ENCODE measurements around the gene NHS.

- TF ChIP-seq, protein P1, sequence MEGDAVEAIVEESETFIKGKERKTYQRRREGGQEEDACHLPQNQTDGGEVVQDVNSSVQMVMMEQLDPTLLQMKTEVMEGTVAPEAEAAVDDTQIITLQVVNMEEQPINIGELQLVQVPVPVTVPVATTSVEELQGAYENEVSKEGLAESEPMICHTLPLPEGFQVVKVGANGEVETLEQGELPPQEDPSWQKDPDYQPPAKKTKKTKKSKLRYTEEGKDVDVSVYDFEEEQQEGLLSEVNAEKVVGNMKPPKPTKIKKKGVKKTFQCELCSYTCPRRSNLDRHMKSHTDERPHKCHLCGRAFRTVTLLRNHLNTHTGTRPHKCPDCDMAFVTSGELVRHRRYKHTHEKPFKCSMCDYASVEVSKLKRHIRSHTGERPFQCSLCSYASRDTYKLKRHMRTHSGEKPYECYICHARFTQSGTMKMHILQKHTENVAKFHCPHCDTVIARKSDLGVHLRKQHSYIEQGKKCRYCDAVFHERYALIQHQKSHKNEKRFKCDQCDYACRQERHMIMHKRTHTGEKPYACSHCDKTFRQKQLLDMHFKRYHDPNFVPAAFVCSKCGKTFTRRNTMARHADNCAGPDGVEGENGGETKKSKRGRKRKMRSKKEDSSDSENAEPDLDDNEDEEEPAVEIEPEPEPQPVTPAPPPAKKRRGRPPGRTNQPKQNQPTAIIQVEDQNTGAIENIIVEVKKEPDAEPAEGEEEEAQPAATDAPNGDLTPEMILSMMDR (IDR thresholded peaks at IDR 0.05 in 8 of 11, conservative IDR thresholded peaks at IDR 0.05 in 3 of 11) = no peak
- no peak for TF ChIP-seq POLR2AphosphoS5 (IDR thresholded peaks at IDR 0.05)
These were observed 81.5 kb downstream of the NHS start for GRCh38 chrX:17456526-17456925.
